ENCODE data around the gene NPW.

Gene NPW

DNA sequence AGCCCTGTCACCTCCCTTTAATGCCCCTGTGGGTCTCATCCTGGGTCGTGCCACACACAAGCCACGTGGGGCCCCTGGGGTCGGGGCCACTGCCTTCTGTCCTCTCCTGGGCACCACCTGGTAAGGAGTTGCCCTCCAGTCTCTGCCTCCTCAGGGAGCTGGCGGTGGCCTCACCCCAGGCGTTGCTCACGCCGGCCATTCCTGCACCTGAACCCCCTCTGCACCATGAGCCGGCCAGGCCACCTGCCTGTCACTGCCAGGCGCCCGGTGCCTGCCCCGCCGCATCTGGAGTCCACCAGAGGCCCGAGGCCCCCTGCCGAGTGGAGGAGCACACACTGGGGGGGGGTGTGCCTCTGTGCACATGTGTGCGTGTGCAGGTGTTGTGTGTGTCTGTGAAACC is 17.5 kb downstream of the NPW start:
- no peak for DNase-seq (ENCODE audit: low spot score)

GRCh38 chr16:2037647-2038381 is 18.2 kb downstream of the NPW start:
- DNase-seq (ENCODE audit: low spot score), result no peak

GRCh38 chr16:2038382-2039231 is 19.0 kb downstream of the NPW start:
- no peak for DNase-seq (ENCODE audit: low spot score)

- DNase-seq (ENCODE audit: low spot score), result no peak
These were observed 19.9 kb downstream of the NPW start for GRCh38 chr16:2039274-2040031.

GRCh38 chr16:2040041-2040786 is 20.6 kb downstream of the NPW start:
- DNase-seq (ENCODE audit: low spot score), result no peak

GRCh38 chr16:2040787-2041522 is 21.4 kb downstream of the NPW start:
- DNase-seq (ENCODE audit: low spot score), result no peak

DNA sequence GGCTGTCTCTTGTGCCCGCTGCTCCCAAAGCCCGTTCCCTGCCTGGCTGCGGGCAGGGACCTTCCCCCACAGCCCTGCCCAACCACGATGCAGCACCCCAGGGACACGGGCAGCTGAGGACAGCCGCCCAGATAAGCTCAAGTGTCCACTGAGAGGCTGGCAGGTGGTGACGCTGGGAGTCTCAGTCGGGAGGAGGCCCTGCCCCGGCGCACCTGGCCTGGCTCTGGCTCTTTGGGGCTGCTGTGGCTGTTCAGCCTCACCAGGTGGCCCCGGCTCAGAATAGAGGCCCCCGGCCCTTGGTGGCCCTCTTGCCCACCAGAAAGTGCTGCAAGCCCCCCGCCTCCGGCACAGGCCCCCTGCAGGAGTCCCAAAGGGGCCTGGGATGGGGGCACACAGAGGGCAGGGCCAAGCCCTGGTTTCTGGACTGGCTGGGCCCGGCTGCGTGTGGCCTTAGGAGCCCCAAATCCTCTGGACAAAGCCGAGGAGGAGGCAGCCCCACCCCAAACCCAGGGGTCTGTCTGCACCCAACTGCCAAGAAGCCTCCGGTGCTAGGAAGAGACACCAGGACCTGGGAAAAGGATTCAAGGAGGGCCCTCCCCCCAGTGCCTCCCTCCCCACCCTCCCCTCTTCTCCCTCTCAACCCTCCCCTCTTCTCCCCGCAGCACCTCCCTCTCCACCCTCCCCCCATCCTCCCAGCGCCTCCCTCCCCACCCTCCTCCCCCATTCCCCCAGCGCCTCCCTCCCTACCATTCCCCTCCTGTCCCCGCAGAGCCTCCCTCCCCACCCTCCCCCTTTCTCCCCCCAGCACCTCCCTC is 22.8 kb downstream of the NPW start:
- no peak for DNase-seq (ENCODE audit: low spot score)

GRCh38 chr16:2042986-2043666 is 23.5 kb downstream of the NPW start:
- DNase-seq (ENCODE audit: low spot score), result no peak

GRCh38 chr16:2043667-2044451 is 24.3 kb downstream of the NPW start:
- DNase-seq (ENCODE audit: low spot score), result no peak

DNA sequence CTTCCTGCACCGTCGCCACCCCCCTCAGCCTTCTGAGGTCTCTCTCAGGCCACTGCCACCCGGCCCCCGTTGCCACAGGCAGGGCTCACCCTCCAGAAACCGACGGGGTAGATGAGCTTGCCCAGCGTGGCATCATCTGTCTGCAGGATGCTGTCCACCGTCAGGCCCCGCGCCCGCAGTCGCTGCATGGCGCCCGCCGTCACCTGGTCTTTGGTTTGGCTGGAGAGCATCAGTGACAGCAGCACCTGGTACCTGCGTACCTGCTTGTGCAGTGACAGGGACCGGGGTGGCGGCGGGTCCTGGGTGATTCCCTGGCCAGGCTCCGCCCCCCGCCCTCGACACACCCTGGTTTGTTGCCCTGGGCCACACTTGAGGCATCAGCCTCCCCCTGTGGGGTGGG is 25.0 kb downstream of the NPW start:
- no peak for DNase-seq (ENCODE audit: low spot score)

- no peak for DNase-seq (ENCODE audit: low spot score)
These were observed 26.6 kb downstream of the NPW start for GRCh38 chr16:2045965-2046892.

DNA sequence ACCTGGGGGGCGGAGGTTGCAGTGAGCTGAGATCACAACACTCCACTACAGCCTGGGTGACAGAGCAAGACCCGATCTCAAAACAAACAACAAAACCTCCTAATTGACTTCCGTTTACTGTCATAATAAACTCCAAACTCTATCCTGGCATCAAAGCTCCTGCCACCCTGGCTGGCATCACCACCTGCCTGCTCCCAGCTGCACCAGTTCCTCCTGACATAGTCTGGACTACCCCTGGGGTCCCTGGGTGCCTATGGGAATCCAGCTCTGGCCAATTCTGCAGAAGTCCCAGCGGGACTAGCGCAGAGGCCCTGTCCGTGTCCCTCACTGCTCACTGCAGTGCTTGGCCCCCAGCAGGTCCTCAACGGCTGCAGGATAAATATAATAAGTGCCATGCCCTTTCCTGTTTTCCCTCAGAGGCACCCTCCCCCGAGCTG is 27.3 kb downstream of the NPW start:
- DNase-seq (ENCODE audit: low spot score), result peak; percentile 60

GRCh38 chr16:2047330-2048115 is 27.9 kb downstream of the NPW start, which contains the start of the genes NTHL1 and TSC2:
NTHL1 (minus strand) TSS chr16:2047834; CDS start chr16:2047823, 11 bp downstream.
TSC2 (plus strand) TSS chr16:2047985; CDS start chr16:2048616, 631 bp downstream.
- DNase-seq (ENCODE audit: low spot score), result peak; percentile 97

DNA sequence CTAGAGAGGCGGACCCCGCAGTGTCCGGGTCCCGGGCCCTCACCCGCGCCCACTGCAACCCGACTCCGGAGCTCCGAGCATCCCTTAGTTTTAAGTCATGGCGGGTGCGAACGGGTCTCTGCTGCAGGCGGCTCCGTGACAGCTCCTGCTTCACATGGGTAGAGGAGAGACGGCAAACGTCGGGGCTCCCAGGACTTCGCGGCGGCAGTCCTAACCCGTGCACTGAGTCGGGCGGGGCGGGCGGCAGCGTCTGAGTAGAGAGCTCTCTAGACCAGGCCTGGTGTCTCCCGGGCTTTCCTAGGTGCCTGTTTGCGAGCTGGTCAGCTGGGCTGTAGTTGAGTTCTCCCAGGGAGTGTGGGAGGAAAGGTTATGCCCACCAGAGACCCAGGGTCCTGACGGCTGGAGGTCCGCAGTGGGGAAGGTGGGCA is 28.5 kb downstream of the NPW start:
- DNase-seq (ENCODE audit: low spot score), result peak; percentile 37

DNA sequence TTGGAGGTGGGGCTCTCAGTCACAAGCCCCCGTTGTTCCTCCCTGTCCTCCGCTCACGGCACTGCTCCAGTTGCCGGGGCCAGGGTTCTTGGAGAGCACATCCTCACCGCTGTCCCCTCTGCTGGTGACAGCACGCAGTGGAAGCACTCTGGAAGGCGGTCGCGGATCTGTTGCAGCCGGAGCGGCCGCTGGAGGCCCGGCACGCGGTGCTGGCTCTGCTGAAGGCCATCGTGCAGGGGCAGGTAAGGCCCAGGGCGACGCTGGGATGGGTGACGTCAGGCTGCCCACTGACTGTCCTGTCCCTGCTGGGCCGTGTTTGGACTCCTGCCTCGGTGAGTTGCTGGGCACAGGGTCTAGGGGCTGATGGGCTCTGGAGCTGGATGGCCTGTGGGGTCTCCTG is 33.6 kb downstream of the NPW start:
- no peak for DNase-seq (ENCODE audit: low spot score)

DNA sequence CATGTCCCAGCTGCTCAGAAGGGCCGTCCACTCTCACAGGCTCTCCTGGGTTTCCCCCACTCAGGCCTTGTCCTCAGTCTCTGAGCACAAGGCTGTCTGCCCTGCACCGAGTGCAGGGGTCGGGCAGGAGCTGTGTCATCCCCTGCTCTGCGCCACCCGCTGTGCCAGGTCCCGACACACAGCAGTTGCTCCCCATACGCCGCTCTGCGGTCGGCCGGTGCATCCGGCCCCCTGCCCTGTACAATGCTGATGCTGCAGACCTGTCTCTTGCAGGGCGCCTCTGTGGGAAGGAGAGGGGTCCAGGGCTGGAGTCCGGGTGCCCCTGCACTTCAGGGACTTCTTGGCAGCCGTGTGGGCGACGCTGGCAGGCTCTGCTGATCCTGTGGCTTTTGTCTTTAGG is 34.3 kb downstream of the NPW start:
- DNase-seq (ENCODE audit: low spot score), result no peak

Measured in RKO (cell line).